ENCODE results near the gene ARL3. TPM values are rescaled to one million over a fixed set of nuclear protein-coding genes. Genes with fewer than 3 reads are reported as not detected.

ARL3 gene
- total RNA-seq, 1 experiment from 2014 or later, result 13.3 TPM

DNA sequence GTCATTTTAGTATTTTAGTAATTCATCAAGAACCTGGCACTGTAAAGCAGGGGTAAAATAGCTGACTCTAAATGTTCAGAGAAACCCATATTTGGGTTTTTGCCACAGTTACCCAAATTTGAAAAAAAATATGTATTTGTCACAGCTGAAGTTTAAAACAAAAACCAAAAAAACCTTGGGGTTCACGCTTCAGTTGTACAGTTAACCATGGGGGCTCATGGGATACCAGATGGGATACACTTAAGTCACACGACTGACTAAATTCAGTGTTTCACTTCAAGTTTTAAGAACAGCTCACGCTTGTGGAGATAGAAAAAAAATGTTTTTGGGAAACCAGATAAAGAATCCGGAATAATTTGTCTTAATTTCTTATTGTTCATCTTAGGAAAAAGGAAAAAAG lies 2.1 kb downstream of the ARL3 start:
- CTCF ChIA-PET, result no interaction called here
- ATAC-seq (no peak), DNase-seq (ENCODE audit: low read depth, low spot score) (no peak)
- no TSS peak for BruUV-seq (replicated peaks)
- peak overlapping the region; percentile 97; the same call in 1 of the 2 replicates for H3K4me2 ChIP-seq (ENCODE audit: low read length)
- H3K4me1 ChIP-seq (ENCODE audit: control insufficient read depth in 1 of 2, insufficient read depth in 2 of 2, low read length in 2 of 2), result peaks cover 12 to 29% of the 10 kb centered on the region in 2 experiments
- H3K27ac ChIP-seq (ENCODE audit: low read depth, low read length), result no peak overlapping the region
- no peak overlapping the region for H2AFZ ChIP-seq (ENCODE audit: low read depth, low read length, poor library complexity, severe bottlenecking)
- POLR2A ChIA-PET, result interaction anchor here (0.7 kb wide), 1 partner anchor 53 kb away, joined by 3 read pairs; no protein-coding TSS in a partner anchor
- TF ChIP-seq SP1 (IDR thresholded peaks at IDR 0.05; ENCODE audit: low read depth) (no peak), ATF3 (IDR thresholded peaks at IDR 0.05) (no peak), MAX (IDR thresholded peaks at IDR 0.05) (no peak), TCF7L2 (IDR thresholded peaks at IDR 0.05; ENCODE audit: borderline replicate concordance, extremely low read depth, insufficient read depth, insufficient read length) (no peak), CBX3 (IDR thresholded peaks at IDR 0.05; ENCODE audit: low read depth) (no peak), YY1 (IDR thresholded peaks at IDR 0.05; ENCODE audit: extremely low read depth, insufficient replicate concordance, low read depth, low read length) (no peak), RAD21 (IDR thresholded peaks at IDR 0.05; ENCODE audit: low read depth) (no peak), FOSL1 (IDR thresholded peaks at IDR 0.05; ENCODE audit: low read depth) (no peak), ZBTB33 (IDR thresholded peaks at IDR 0.05; ENCODE audit: extremely low read depth, insufficient replicate concordance, low read length) (no peak), ELF1 (IDR thresholded peaks at IDR 0.05; ENCODE audit: borderline replicate concordance, low read depth) (no peak)
- no peaks in the 10 kb centered on the region for H3K36me3 ChIP-seq (ENCODE audit: control insufficient read depth in 1 of 2, insufficient read depth in 2 of 2, low read length in 2 of 2)
- no peaks in the 10 kb centered on the region for H4K20me1 ChIP-seq (ENCODE audit: insufficient read depth)
- no peaks in the 10 kb centered on the region for H3K9me3 ChIP-seq (ENCODE audit: control insufficient read depth in 1 of 2, insufficient read depth in 1 of 2, low read depth in 1 of 2, low read length in 2 of 2)
- no peaks in the 10 kb centered on the region for H3K27me3 ChIP-seq (ENCODE audit: insufficient read depth, low read length)
- intact Hi-C loops (cut with micrococcal nuclease), result loop anchor here (5.0 kb wide), 1 partner anchor 105 kb away; no protein-coding TSS in a partner anchor
- H3K4me3 ChIP-seq (replicated peaks in 1 of 2; ENCODE audit: low read depth in 1 of 2, low read length in 2 of 2), result no peak overlapping the region
- H3K9me2 ChIP-seq (ENCODE audit: insufficient read depth), result no peaks in the 10 kb centered on the region
- peaks cover 29% of the 10 kb centered on the region for H3K79me2 ChIP-seq (ENCODE audit: insufficient read depth, low read length)
- RAD21 ChIA-PET (ENCODE audit: low non-redundant PET in 1 of 2, low total read pairs in 2 of 2, uncharacterized antibody in 2 of 2, unreplicated experiment in 2 of 2), result no interaction called here
- H3K9ac ChIP-seq (ENCODE audit: low read length), result no peak overlapping the region

Data from HCT116 (cell line).